ENCODE data around the gene ADD1. TPM values are rescaled to one million over a fixed set of nuclear protein-coding genes. Genes with fewer than 3 reads are reported as not detected.

The ADD1 gene
- total and polyA plus RNA-seq, 2 donors (not counting 1 experiment from before 2014, with no cell fraction given): 302 to 383 TPM

GRCh38 chr4:2811830-2812611, 31.6 kb upstream of the ADD1 start:
- peaks cover 90 to 94% of the 10 kb centered on the region in 2 donors for H3K4me1 ChIP-seq (ENCODE audit: control insufficient read depth in 2 of 2, insufficient read depth in 2 of 2, low read length in 2 of 2)
- peaks cover 0 to 28% of the 10 kb centered on the region in 2 experiments for H3K36me3 ChIP-seq (replicated peaks in 1 of 2; ENCODE audit: control extremely low read depth in 1 of 2, control insufficient read depth in 1 of 2, extremely low read depth in 1 of 2, insufficient read depth in 2 of 2, low read length in 1 of 2)
- Mint-ChIP-seq H3K27ac (peak overlapping the region; percentile 98), H3K4me1 (peaks cover 84% of the 10 kb centered on the region), H3K27me3 (no peaks in the 10 kb centered on the region), H3K4me3 (peak overlapping the region; percentile 80), H3K9me3 (ENCODE audit: insufficient read depth) (no peaks in the 10 kb centered on the region)
- H3K27ac ChIP-seq (ENCODE audit: low read length in 2 of 2): peak overlapping the region; percentile 89
- POLR2A ChIA-PET: interaction anchor here (0.7 to 3.7 kb wide), 10 partner anchors 10 to 47 kb away, joined by 3 to 18 read pairs (median 4); no protein-coding TSS in a partner anchor
- H3K79me2 ChIP-seq (ENCODE audit: control insufficient read depth, insufficient read depth, low read length): peaks cover 95% of the 10 kb centered on the region
- DNase-seq (peak; percentile 87), ATAC-seq (ENCODE audit: low read depth) (peak; percentile 79)
- no peaks in the 10 kb centered on the region for H3K9me3 ChIP-seq (ENCODE audit: control extremely low read depth in 1 of 3, control insufficient read depth in 2 of 3, insufficient read depth in 1 of 3, low read length in 2 of 3)
- peak overlapping the region; percentile 95 for H3K4me2 ChIP-seq (replicated peaks; ENCODE audit: low read depth, low read length, poor library complexity, severe bottlenecking)
- WGBS (ENCODE audit: insufficient coverage): under 1% methylated on average over 21 of the region's 21 CpGs
- peak overlapping the region; percentile 32 to 90 (median 74) for H3K4me3 ChIP-seq (ENCODE audit: control extremely low read depth in 1 of 5, extremely low read depth in 1 of 5, insufficient read depth in 1 of 5, low read depth in 2 of 5, low read length in 4 of 5)
- peaks cover 40% of the 10 kb centered on the region for H4K20me1 ChIP-seq (ENCODE audit: control insufficient read depth, insufficient read depth, low read length, poor library complexity, severe bottlenecking)
- no peak for TF ChIP-seq CTCF (IDR thresholded peaks at IDR 0.05)
- no peak for TF ChIP-seq EZH2 (IDR thresholded peaks at IDR 0.05; ENCODE audit: borderline replicate concordance, insufficient read depth, low read depth, low read length, poor library complexity, severe bottlenecking)
- no peak overlapping the region for H2AFZ ChIP-seq (ENCODE audit: insufficient read depth, low read depth, low read length, poor library complexity, severe bottlenecking)
- CTCF ChIA-PET: interaction anchor here (0.6 to 2.8 kb wide), 6 partner anchors 8 to 225 kb away, joined by 3 to 9 read pairs (median 4); no protein-coding TSS in a partner anchor
- H3K9ac ChIP-seq (ENCODE audit: low read length): peak overlapping the region; percentile 77
- intact Hi-C loops (cut with micrococcal nuclease): loop anchor here (1.0 to 5.0 kb wide), 5 partner anchors 13 to 40 kb away; no protein-coding TSS in a partner anchor
- H3K27me3 ChIP-seq (replicated peaks in 1 of 4; ENCODE audit: control extremely low read depth in 1 of 4, control insufficient read depth in 3 of 4, insufficient read depth in 4 of 4, low read length in 3 of 4): no peaks in the 10 kb centered on the region
